Measurements from ENCODE around the gene PIM1.

PIM1 gene

GRCh38 chr6:37171201-37171969 is 1.4 kb downstream of the PIM1 start:
- H3K4me3 ChIP-seq (ENCODE audit: control insufficient read depth, low read depth, low read length), result peak overlapping the region; percentile 52
- DNase-seq (ENCODE audit: low read depth), result no peak
- TF ChIP-seq CTCF (IDR thresholded peaks at IDR 0.05; ENCODE audit: control insufficient read depth, insufficient read depth, low read depth, low read length, missing control alignments), result no peak

- DNase-seq (ENCODE audit: low read depth), result peak; percentile 77
- TF ChIP-seq CTCF (IDR thresholded peaks at IDR 0.05; ENCODE audit: control insufficient read depth, insufficient read depth, low read depth, low read length, missing control alignments), result peak; percentile 87
- H3K4me3 ChIP-seq (ENCODE audit: control insufficient read depth, low read depth, low read length), result peak overlapping the region; percentile 52
Measured at GRCh38 chr6:37171970-37172812, 2.2 kb downstream of the PIM1 start.

- H3K4me3 ChIP-seq (ENCODE audit: control insufficient read depth, low read depth, low read length), result no peak overlapping the region
- no peak for TF ChIP-seq CTCF (IDR thresholded peaks at IDR 0.05; ENCODE audit: control insufficient read depth, insufficient read depth, low read depth, low read length, missing control alignments)
Measured at GRCh38 chr6:37172912-37173492, 3.0 kb downstream of the PIM1 start.

GRCh38 chr6:37173493-37174195 is 3.7 kb downstream of the PIM1 start:
- no peak overlapping the region for H3K4me3 ChIP-seq (ENCODE audit: control insufficient read depth, low read depth, low read length)
- TF ChIP-seq CTCF (IDR thresholded peaks at IDR 0.05; ENCODE audit: control insufficient read depth, insufficient read depth, low read depth, low read length, missing control alignments), result no peak
- no peak for DNase-seq (ENCODE audit: low read depth)

More at GRCh38 chr6:37172912-37173492, 3.0 kb downstream of the PIM1 start:
- DNase-seq (ENCODE audit: low read depth), result no peak

GRCh38 chr6:37174196-37174514 is 4.2 kb downstream of the PIM1 start:
- H3K4me3 ChIP-seq (ENCODE audit: control insufficient read depth, low read depth, low read length), result no peak overlapping the region
- DNase-seq (ENCODE audit: low read depth), result no peak
- no peak for TF ChIP-seq CTCF (IDR thresholded peaks at IDR 0.05; ENCODE audit: control insufficient read depth, insufficient read depth, low read depth, low read length, missing control alignments)

All from AG09309 (cell line).